K562 (cell line): ENCODE measurements around the gene INPP5D. TPM values are rescaled to one million over a fixed set of nuclear protein-coding genes. Genes with fewer than 3 reads are reported as not detected.

Source experiments
- DACH1 ChIP-seq: fragments of 450-650 bp; IDR thresholded peaks from 2 replicates; pipeline ENCODE4 v1.6.1; 2018; ENCODE audit not compliant: partially characterized antibody
- MGA ChIP-seq: fragments of 450-650 bp; IDR thresholded peaks from 2 replicates; pipeline ENCODE4 v1.6.1; 2016; ENCODE audit warnings: mild to moderate bottlenecking, moderate library complexity
- NFXL1 ChIP-seq: fragments of 450-650 bp; formaldehyde crosslinking; IDR thresholded peaks from 2 replicates; pipeline ENCODE4 v1.4.0; 2021; ENCODE audit warnings: mild to moderate bottlenecking
- NR2C1 ChIP-seq, 2 experiments: fragments of 450-650 bp; IDR thresholded peaks; 2 replicates each; pipeline ENCODE4 v1.6.1; 2017; ENCODE audit warnings: mild to moderate bottlenecking in 2 of 2, antibody characterized with exemption in 1 of 2, inconsistent platforms in 1 of 2, missing compliant biosample characterization in 1 of 2, missing genetic modification characterization in 1 of 2
- OTX1 ChIP-seq: fragments of 450-650 bp; formaldehyde crosslinking; IDR thresholded peaks from 2 replicates; pipeline ENCODE4 v1.4.0; 2022; ENCODE audit warnings: mild to moderate bottlenecking
- SREBF1 ChIP-seq: fragments of 150-350 bp; IDR thresholded peaks from 2 replicates; pipeline ENCODE4 v1.6.1; 2014; ENCODE audit warnings: antibody characterized with exemption, low read depth, low read length, borderline replicate concordance
- THRA ChIP-seq: fragments of 450-650 bp; IDR thresholded peaks from 2 replicates; pipeline ENCODE4 v1.6.1; 2017; ENCODE audit warnings: mild to moderate bottlenecking, moderate library complexity
- ZSCAN32 ChIP-seq: fragments of 450-650 bp; formaldehyde crosslinking; IDR thresholded peaks from 2 replicates; pipeline ENCODE4 v1.4.0; 2020; ENCODE audit warnings: mild to moderate bottlenecking, moderate library complexity
- polyA plus RNA-seq, 8 experiments: library from polyadenylated mRNA; depleted of rRNA in 4 of 8; stranded (reverse) in 5 of 8; unstranded in 3 of 8; fragments of >200 nt; fragmentation: Nextera tagmentation in 2 of 8; fragmentation: Illumina TruSeq in 1 of 8; extraction: Ambion mirVana in 2 of 8; extraction: Trizol in 1 of 8; gene quantifications; 2 replicates each; pipeline versions ENCODE4 v1.2.1 to v1.2.3, GENCODE V29; 2011 to 2014; ENCODE audit warnings: inconsistent platforms in 1 of 8, missing spikeins in 1 of 8
- total RNA-seq, 7 experiments: library from RNA; depleted of rRNA in 6 of 7; stranded (reverse); fragments of >200 nt in 6 of 7; fragmentation: Illumina TruSeq in 2 of 7; extraction: Trizol in 2 of 7; gene quantifications; 2 replicates each; pipeline versions ENCODE4 v1.2.1 to v1.2.3, GENCODE V29; 2011 to 2021; ENCODE audit warnings: low replicate concordance in 1 of 7
- TF ChIP-seq, protein P1 (sequence below): sonication (generic); formaldehyde crosslinking; IDR thresholded peaks from 2 replicates; pipeline ENCODE4 v1.8.0; 2023; ENCODE audit warnings: missing genetic modification reagents, mild to moderate bottlenecking, borderline replicate concordance

Gene INPP5D
- total and polyA plus RNA-seq, 9 of the 15 experiments (the other 6 are each of a cell fraction or from before 2014, with no cell fraction given) = 0.55 to 6.2 (median 2.2) TPM

- TF ChIP-seq, protein P1, sequence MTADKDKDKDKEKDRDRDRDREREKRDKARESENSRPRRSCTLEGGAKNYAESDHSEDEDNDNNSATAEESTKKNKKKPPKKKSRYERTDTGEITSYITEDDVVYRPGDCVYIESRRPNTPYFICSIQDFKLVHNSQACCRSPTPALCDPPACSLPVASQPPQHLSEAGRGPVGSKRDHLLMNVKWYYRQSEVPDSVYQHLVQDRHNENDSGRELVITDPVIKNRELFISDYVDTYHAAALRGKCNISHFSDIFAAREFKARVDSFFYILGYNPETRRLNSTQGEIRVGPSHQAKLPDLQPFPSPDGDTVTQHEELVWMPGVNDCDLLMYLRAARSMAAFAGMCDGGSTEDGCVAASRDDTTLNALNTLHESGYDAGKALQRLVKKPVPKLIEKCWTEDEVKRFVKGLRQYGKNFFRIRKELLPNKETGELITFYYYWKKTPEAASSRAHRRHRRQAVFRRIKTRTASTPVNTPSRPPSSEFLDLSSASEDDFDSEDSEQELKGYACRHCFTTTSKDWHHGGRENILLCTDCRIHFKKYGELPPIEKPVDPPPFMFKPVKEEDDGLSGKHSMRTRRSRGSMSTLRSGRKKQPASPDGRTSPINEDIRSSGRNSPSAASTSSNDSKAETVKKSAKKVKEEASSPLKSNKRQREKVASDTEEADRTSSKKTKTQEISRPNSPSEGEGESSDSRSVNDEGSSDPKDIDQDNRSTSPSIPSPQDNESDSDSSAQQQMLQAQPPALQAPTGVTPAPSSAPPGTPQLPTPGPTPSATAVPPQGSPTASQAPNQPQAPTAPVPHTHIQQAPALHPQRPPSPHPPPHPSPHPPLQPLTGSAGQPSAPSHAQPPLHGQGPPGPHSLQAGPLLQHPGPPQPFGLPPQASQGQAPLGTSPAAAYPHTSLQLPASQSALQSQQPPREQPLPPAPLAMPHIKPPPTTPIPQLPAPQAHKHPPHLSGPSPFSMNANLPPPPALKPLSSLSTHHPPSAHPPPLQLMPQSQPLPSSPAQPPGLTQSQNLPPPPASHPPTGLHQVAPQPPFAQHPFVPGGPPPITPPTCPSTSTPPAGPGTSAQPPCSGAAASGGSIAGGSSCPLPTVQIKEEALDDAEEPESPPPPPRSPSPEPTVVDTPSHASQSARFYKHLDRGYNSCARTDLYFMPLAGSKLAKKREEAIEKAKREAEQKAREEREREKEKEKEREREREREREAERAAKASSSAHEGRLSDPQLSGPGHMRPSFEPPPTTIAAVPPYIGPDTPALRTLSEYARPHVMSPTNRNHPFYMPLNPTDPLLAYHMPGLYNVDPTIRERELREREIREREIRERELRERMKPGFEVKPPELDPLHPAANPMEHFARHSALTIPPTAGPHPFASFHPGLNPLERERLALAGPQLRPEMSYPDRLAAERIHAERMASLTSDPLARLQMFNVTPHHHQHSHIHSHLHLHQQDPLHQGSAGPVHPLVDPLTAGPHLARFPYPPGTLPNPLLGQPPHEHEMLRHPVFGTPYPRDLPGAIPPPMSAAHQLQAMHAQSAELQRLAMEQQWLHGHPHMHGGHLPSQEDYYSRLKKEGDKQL = no peak
- no peak for TF ChIP-seq SREBF1
- TF ChIP-seq OTX1 = 0 out of 2 replicates have a peak, but pooled peaks have one; percentile 34
- TF ChIP-seq MGA = peak; percentile 66
- TF ChIP-seq THRA = no peak
- TF ChIP-seq DACH1 = peak; percentile 65
- TF ChIP-seq NR2C1 (IDR thresholded peaks at IDR 0.05) = peak; percentile 40; the same call in 1 of the 2 replicates
- TF ChIP-seq NR2C1 (tag; IDR thresholded peaks at IDR 0.05) = peak; percentile 66
- TF ChIP-seq ZSCAN32 = no peak
- no peak for TF ChIP-seq NFXL1 (CRISPR knock-in tag)
Observed at GRCh38 chr2:233217892-233218377, 157.8 kb downstream of the INPP5D start (continued).
